SK-N-SH (cell line): ENCODE results near the gene VWF. TPM values are rescaled to one million over a fixed set of nuclear protein-coding genes. Genes with fewer than 3 reads are reported as not detected.

Experiments used
- CTCF ChIA-PET: fragments of 300-600, 350-600 bp; formaldehyde crosslinking; extraction: SDS; loops from one replicate; lab custom pipeline; 2021; lab: Yijun Ruan, JAX
- POLR2A ChIA-PET: fragments of 350-600 bp; sonication (Branson Sonifier 250); formaldehyde crosslinking; extraction: SDS; loops from one replicate; lab custom pipeline; 2020; ENCODE audit warnings: antibody characterized with exemption, inconsistent platforms; lab: Yijun Ruan, JAX
- DNase-seq: peaks from one replicate; pipeline ENCODE4 v3.0.0; 2012
- H2AFZ ChIP-seq: fragments of 200-600 bp; sonication (generic); 2 replicates; pipeline ENCODE4 v1.8.1; 2016; ENCODE audit warnings: antibody characterized with exemption, mild to moderate bottlenecking, low read depth
- H3F3A ChIP-seq: fragments of 200-600 bp; sonication (generic); replicated peaks from 2 replicates; pipeline ENCODE3; 2016; ENCODE audit warnings: antibody characterized with exemption, mild to moderate bottlenecking; ENCODE audit not compliant: insufficient read depth
- H3K27ac ChIP-seq, 2 experiments: fragments of 200-500 bp in 1 of 2; fragments of 200-600 bp in 1 of 2; sonication (Bioruptor generic) in 1 of 2; sonication (generic), shearing (Covaris generic) in 1 of 2; 2 replicates each; pipeline versions ENCODE4 v1.5.1 to v1.6.1; 2014 to 2016; ENCODE audit warnings: low read depth in 2 of 2, inconsistent platforms in 1 of 2, low read length in 1 of 2, mild to moderate bottlenecking in 1 of 2, mixed read lengths in 1 of 2
- H3K27me3 ChIP-seq: fragments of 200-600 bp; sonication (generic), shearing (Covaris generic); 2 replicates; pipeline ENCODE4 v1.6.1; 2016; ENCODE audit warnings: mixed run types; ENCODE audit not compliant: insufficient read depth
- H3K36me3 ChIP-seq, 2 experiments: fragments of 200-500 bp in 1 of 2; fragments of 200-600 bp in 1 of 2; sonication (Bioruptor generic) in 1 of 2; sonication (generic) in 1 of 2; replicated peaks in 1 of 2; 2 replicates each; pipeline versions ENCODE3 to v1.5.1; 2014 to 2016; ENCODE audit warnings: low read length in 1 of 2, mild to moderate bottlenecking in 1 of 2; ENCODE audit not compliant: insufficient read depth in 2 of 2, control insufficient read depth in 1 of 2
- H3K4me1 ChIP-seq, 2 experiments: fragments of 200-500 bp in 1 of 2; fragments of 200-600 bp in 1 of 2; sonication (Bioruptor generic) in 1 of 2; sonication (generic), shearing (Covaris generic) in 1 of 2; 2 replicates each; pipeline versions ENCODE4 v1.5.1 to v1.6.1; 2014 to 2016; ENCODE audit warnings: low read depth in 1 of 2, low read length in 1 of 2, mixed run types in 1 of 2; ENCODE audit not compliant: insufficient read depth in 2 of 2, control insufficient read depth in 1 of 2
- H3K4me2 ChIP-seq: fragments of 200-600 bp; sonication (generic), shearing (Covaris generic); 2 replicates; pipeline ENCODE4 v1.6.1; 2017; ENCODE audit warnings: mixed run types
- H3K4me3 ChIP-seq, 2 experiments: fragments of 200-500 bp in 1 of 2; fragments of 200-600 bp in 1 of 2; sonication (Bioruptor generic) in 1 of 2; sonication (generic), shearing (Covaris generic) in 1 of 2; 2 replicates each; pipeline versions ENCODE4 v1.5.1 to v1.8.1; 2014 to 2016; ENCODE audit warnings: low read depth in 2 of 2, inconsistent platforms in 1 of 2, low read length in 1 of 2, mild to moderate bottlenecking in 1 of 2, mixed read lengths in 1 of 2, moderate library complexity in 1 of 2
- H3K79me2 ChIP-seq: fragments of 200-600 bp; sonication (generic); 2 replicates; pipeline ENCODE4 v1.8.1; 2017; ENCODE audit warnings: mild to moderate bottlenecking; ENCODE audit not compliant: insufficient read depth
- H3K9ac ChIP-seq: fragments of 200-600 bp; sonication (generic); 2 replicates; pipeline ENCODE4 v1.6.1; 2017; ENCODE audit warnings: mixed run types
- H3K9me2 ChIP-seq: fragments of 200-600 bp; sonication (generic); 2 replicates; pipeline ENCODE4 v1.6.1; 2017; ENCODE audit warnings: mixed run types
- H3K9me3 ChIP-seq: fragments of 200-600 bp; sonication (generic); 2 replicates; pipeline ENCODE4 v1.6.1; 2017; ENCODE audit warnings: mixed run types, mild to moderate bottlenecking, moderate library complexity
- H4K20me1 ChIP-seq: fragments of 200-600 bp; sonication (generic); 2 replicates; pipeline ENCODE4 v1.6.1; 2017; ENCODE audit warnings: mild to moderate bottlenecking, mixed run types; ENCODE audit not compliant: insufficient read depth
- ELF1 ChIP-seq: IDR thresholded peaks from 2 replicates; pipeline ENCODE4 v1.4.0; 2012
- EP300 ChIP-seq, 2 experiments: IDR thresholded peaks; 2 replicates each; pipeline versions ENCODE4 v1.4.0 to v1.6.1; 2012; ENCODE audit warnings: borderline replicate concordance in 1 of 2, low read depth in 1 of 2, low read length in 1 of 2
- EZH2phosphoT487 ChIP-seq: fragments of 200-600 bp; sonication (generic); IDR thresholded peaks from 2 replicates; pipeline ENCODE4 v1.6.1; 2017; ENCODE audit warnings: low read depth, mixed run types, mild to moderate bottlenecking, antibody characterized with exemption, moderate library complexity, borderline replicate concordance
- GABPA ChIP-seq: IDR thresholded peaks from 2 replicates; pipeline ENCODE4 v1.4.0; 2012; ENCODE audit warnings: low read depth, mild to moderate bottlenecking
- GATA2 ChIP-seq: sonication (generic); formaldehyde crosslinking; IDR thresholded peaks from 2 replicates; pipeline ENCODE4 v1.5.0; 2020; ENCODE audit warnings: mild to moderate bottlenecking, missing genetic modification reagents
- NFIC ChIP-seq: IDR thresholded peaks from 2 replicates; pipeline ENCODE4 v1.4.0; 2012; ENCODE audit warnings: borderline replicate concordance
- NRF1 ChIP-seq: IDR thresholded peaks from 2 replicates; pipeline ENCODE4 v1.6.1; 2012; ENCODE audit warnings: low read depth, mild to moderate bottlenecking, low read length
- POLR2AphosphoS5 ChIP-seq: IDR thresholded peaks from 2 replicates; pipeline ENCODE4 v1.6.1; 2012; ENCODE audit warnings: low read depth, low read length
- RCOR1 ChIP-seq: fragments of 150-350 bp; IDR thresholded peaks from 2 replicates; pipeline ENCODE4 v1.6.1; 2017; ENCODE audit warnings: antibody characterized with exemption, low read length
- RXRA ChIP-seq: IDR thresholded peaks from 2 replicates; pipeline ENCODE4 v1.4.0; 2012; ENCODE audit warnings: low read depth, mild to moderate bottlenecking, borderline replicate concordance
- TAF1 ChIP-seq: IDR thresholded peaks from 2 replicates; pipeline ENCODE4 v1.6.1; 2012; ENCODE audit warnings: low read depth, mild to moderate bottlenecking, low read length, moderate library complexity, borderline replicate concordance
- TCF12 ChIP-seq: IDR thresholded peaks from 2 replicates; pipeline ENCODE4 v1.4.0; 2012
- WGBS: methylation state at CpG from one replicate; pipeline ENCODE4 v1.1.6; 2017; ENCODE audit warnings: low lambda C conversion rate; 5-methylcytosine and 5-hydroxymethylcytosine counted together
- polyA plus RNA-seq, 3 experiments: library from polyadenylated mRNA; depleted of rRNA; stranded (reverse); fragments of >200 nt; gene quantifications; 2 replicates each; pipeline ENCODE4 v1.2.3, GENCODE V29; 2012
- TF ChIP-seq, protein P1 (sequence below): IDR thresholded peaks from 2 replicates; pipeline ENCODE4; 2012
- TF ChIP-seq, protein P2 (sequence below): IDR thresholded peaks from 2 replicates; pipeline ENCODE4 v1.4.0; 2012; ENCODE audit warnings: low read depth, borderline replicate concordance
- TF ChIP-seq, protein P3 (sequence below): IDR thresholded peaks from 2 replicates; pipeline ENCODE4 v1.4.0; 2012; ENCODE audit warnings: low read depth
- TF ChIP-seq, protein P4 (sequence below): fragments of 150-350 bp; IDR thresholded peaks from 2 replicates; pipeline ENCODE4 v1.6.1; 2016; ENCODE audit warnings: mild to moderate bottlenecking, low read depth, low read length

The VWF gene
- polyA plus RNA-seq, 1 of the 3 experiments (the other 2 are of a cell fraction): 0.12 TPM

DNA sequence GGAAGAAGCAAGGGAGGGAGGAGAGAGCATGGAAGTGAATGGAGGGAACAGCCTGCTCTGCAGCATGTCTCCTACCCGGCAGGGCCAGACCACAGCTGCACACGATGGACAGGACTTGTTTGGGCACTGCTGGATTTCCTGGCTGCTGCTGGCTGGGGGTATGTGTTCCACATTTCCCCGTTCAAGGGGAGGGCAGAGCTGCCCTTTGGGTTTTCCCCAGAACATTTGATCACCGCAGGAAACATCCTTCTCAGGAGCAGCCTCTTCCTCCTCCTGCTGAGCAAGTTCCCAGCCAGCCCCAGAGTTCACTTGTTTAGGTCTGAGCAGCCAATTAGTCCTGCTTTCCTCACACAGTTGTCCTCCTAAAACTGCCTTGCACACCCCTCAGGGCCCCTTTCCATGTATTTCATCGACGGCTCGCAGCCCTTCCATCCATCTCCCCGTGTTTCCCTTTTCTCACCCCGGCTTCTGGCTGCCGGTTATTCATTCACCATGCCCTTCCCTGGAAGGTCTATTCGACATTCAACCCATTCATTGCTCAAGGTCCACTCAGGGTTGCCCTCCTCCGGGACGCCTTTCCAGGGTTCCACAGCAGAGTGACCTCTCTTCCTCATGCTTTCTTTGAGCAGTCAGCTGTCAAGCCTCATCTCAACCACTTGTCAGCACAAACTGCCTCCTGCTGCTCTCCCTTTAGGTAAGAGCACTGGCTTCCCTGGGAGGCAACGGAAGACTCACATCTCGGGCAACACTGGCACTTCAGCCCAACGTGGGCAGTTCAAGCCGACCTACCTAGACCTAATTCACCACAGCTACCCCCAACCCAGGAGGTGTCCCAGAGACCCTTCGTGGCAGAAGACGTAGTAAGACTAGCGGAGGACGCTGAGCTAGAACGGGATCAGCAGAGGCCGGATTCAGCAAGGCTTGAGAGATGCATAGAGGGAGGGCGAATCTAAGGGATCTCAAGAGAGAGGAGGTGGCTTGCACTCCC, 159.3 kb downstream of the VWF start:
- peaks cover 6% of the 10 kb centered on the region; the same call in 1 of the 2 replicates for H3K27me3 ChIP-seq
- no peaks in the 10 kb centered on the region for H3K9me2 ChIP-seq
- H3K9ac ChIP-seq: no peak overlapping the region
- 58% methylated on average over 23 of the region's 24 CpGs for WGBS
- ChIA-PET POLR2A (no interaction called here), CTCF (interaction anchor here (0.6 to 5.5 kb wide), 11 partner anchors 9 to 319 kb away, joined by 3 to 52 read pairs (median 3); no protein-coding TSS in a partner anchor)
- no peaks in the 10 kb centered on the region for H3K36me3 ChIP-seq
- H3K4me1 ChIP-seq: no peaks in the 10 kb centered on the region; a peak in 1 of 4 replicates
- no peaks in the 10 kb centered on the region for H3K79me2 ChIP-seq
- H3K4me3 ChIP-seq: no peak overlapping the region
- no peaks in the 10 kb centered on the region for H3F3A ChIP-seq
- DNase-seq: no peak
- TF ChIP-seq RCOR1 (no peak), ELF1 (no peak)
- TF ChIP-seq, protein P1, sequence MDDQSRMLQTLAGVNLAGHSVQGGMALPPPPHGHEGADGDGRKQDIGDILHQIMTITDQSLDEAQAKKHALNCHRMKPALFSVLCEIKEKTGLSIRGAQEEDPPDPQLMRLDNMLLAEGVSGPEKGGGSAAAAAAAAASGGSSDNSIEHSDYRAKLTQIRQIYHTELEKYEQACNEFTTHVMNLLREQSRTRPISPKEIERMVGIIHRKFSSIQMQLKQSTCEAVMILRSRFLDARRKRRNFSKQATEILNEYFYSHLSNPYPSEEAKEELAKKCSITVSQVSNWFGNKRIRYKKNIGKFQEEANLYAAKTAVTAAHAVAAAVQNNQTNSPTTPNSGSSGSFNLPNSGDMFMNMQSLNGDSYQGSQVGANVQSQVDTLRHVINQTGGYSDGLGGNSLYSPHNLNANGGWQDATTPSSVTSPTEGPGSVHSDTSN: no peak
- H3K9me3 ChIP-seq: no peaks in the 10 kb centered on the region
- H3K27ac ChIP-seq: no peak overlapping the region
- H3K4me2 ChIP-seq: no peak overlapping the region
- no peak overlapping the region for H2AFZ ChIP-seq
- no peaks in the 10 kb centered on the region for H4K20me1 ChIP-seq

DNA sequence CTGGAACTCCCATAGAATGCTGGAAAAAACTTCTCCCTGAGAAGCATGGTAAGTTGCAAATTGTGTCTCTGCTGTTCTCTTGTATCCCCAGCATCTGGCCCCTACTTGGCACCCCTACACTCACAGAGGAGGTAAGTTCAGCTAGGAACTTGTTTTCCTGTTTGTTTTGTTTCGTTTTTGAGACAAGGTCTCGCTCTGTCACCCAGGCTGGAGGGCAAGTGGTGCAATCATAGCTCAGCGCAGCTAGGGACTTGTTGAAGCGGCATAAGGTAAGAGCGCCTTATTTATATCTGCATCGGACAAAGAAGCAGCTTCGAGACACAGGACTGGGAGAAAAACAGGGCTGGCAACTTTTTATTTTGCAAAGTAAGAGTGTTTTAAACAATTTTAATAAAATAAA, 161.0 kb downstream of the VWF start:
- CTCF ChIA-PET: interaction anchor here (1.0 to 5.5 kb wide), 7 partner anchors 9 to 321 kb away, joined by 3 to 52 read pairs (median 4); no protein-coding TSS in a partner anchor
- no peak for DNase-seq
- Histone ChIP-seq H3K9me3 (no peaks in the 10 kb centered on the region), H3K9me2 (no peaks in the 10 kb centered on the region), H3K36me3 (no peaks in the 10 kb centered on the region), H3K27ac (no peak overlapping the region), H3K4me2 (no peak overlapping the region), H3K4me3 (no peak overlapping the region), H3K4me1 (no peaks in the 10 kb centered on the region; a peak in 1 of 4 replicates), H3F3A (no peaks in the 10 kb centered on the region), H2AFZ (no peak overlapping the region), H3K27me3 (peaks cover 3% of the 10 kb centered on the region; the same call in 1 of the 2 replicates), H3K9ac (no peak overlapping the region), H3K79me2 (no peaks in the 10 kb centered on the region), H4K20me1 (no peaks in the 10 kb centered on the region)
- 61% methylated on average over 7 of the region's 7 CpGs for WGBS
- no peak for TF ChIP-seq GABPA
- POLR2A ChIA-PET: no interaction called here

DNA sequence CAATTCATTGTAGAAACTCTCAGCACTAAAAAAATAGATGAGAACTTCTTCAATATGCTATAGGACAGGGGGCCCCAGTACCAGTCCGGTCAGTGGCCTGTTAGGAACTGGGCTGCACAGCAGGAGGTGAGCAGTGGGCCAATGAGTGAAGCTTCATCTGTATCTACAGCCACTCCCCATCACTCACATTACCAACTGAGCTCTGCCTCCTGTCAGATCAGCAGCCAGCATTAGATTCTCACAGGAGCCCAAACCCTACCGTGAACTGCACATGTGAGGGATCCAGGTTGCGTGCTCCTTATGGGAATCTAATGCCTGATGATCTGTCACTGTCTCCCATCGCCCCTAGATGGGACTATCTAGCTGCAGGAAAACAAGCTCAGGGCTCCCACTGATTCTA, 163.7 kb downstream of the VWF start:
- Histone ChIP-seq H4K20me1 (no peaks in the 10 kb centered on the region), H3K9me3 (0 out of 2 replicates have a peak, but pooled peaks cover 5% of the 10 kb centered on the region)
- 54% methylated on average over 4 of the region's 4 CpGs for WGBS
- TF ChIP-seq NFIC: no peak
- TF ChIP-seq POLR2AphosphoS5: no peak
- TF ChIP-seq RXRA: no peak
- TF ChIP-seq GATA2 (CRISPR knock-in tag): no peak
- TF ChIP-seq EZH2phosphoT487: no peak
- TF ChIP-seq, protein P1: no peak
- TF ChIP-seq EP300 (IDR thresholded peaks at IDR 0.05; ENCODE audit: borderline replicate concordance in 1 of 2, low read depth in 1 of 2, low read length in 1 of 2): no peak
- TF ChIP-seq, protein P2, sequence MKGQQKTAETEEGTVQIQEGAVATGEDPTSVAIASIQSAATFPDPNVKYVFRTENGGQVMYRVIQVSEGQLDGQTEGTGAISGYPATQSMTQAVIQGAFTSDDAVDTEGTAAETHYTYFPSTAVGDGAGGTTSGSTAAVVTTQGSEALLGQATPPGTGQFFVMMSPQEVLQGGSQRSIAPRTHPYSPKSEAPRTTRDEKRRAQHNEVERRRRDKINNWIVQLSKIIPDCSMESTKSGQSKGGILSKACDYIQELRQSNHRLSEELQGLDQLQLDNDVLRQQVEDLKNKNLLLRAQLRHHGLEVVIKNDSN: no peak
- TF ChIP-seq TCF12: no peak
- TF ChIP-seq, protein P3, sequence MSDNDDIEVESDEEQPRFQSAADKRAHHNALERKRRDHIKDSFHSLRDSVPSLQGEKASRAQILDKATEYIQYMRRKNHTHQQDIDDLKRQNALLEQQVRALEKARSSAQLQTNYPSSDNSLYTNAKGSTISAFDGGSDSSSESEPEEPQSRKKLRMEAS: no peak
- no peak for TF ChIP-seq NRF1
- TF ChIP-seq TAF1: no peak
- TF ChIP-seq, protein P4, sequence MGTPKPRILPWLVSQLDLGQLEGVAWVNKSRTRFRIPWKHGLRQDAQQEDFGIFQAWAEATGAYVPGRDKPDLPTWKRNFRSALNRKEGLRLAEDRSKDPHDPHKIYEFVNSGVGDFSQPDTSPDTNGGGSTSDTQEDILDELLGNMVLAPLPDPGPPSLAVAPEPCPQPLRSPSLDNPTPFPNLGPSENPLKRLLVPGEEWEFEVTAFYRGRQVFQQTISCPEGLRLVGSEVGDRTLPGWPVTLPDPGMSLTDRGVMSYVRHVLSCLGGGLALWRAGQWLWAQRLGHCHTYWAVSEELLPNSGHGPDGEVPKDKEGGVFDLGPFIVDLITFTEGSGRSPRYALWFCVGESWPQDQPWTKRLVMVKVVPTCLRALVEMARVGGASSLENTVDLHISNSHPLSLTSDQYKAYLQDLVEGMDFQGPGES: no peak

More for the DNA sequence above, 163.7 kb downstream of the VWF start:
- Histone ChIP-seq H3K36me3 (no peaks in the 10 kb centered on the region), H3K4me3 (no peak overlapping the region), H3K27me3 (peaks cover 3% of the 10 kb centered on the region; the same call in 1 of the 2 replicates), H3K9ac (no peak overlapping the region), H3K79me2 (no peaks in the 10 kb centered on the region), H3K4me1 (no peaks in the 10 kb centered on the region), H3K9me2 (no peaks in the 10 kb centered on the region), H3K4me2 (no peak overlapping the region), H3K27ac (no peak overlapping the region), H3F3A (no peaks in the 10 kb centered on the region), H2AFZ (no peak overlapping the region)
- CTCF ChIA-PET: interaction anchor here (0.6 to 1.1 kb wide), 4 partner anchors 14 to 318 kb away, joined by 3 to 4 read pairs (median 4); no protein-coding TSS in a partner anchor
- DNase-seq: no peak
- POLR2A ChIA-PET: no interaction called here
